Nephron (organoid): Measurements from ENCODE around the gene DEFB132.

Source experiments
- H3K27ac Mint-ChIP-seq, 3 experiments: 2 replicates each; pipeline ENCODE4 v1.8.0; 2020; ENCODE audit warnings: mixed read lengths in 3 of 3, mild to moderate bottlenecking in 2 of 3, moderate library complexity in 1 of 3
- H3K27me3 Mint-ChIP-seq: 2 replicates; pipeline ENCODE4 v1.8.0; 2021; ENCODE audit warnings: low read depth, mild to moderate bottlenecking, moderate library complexity, mixed read lengths
- H3K36me3 Mint-ChIP-seq: 2 replicates; pipeline ENCODE4 v1.8.0; 2020; ENCODE audit warnings: low read depth, mixed read lengths
- H3K4me1 Mint-ChIP-seq: 2 replicates; pipeline ENCODE4 v1.8.0; 2020; ENCODE audit warnings: mixed read lengths
- H3K4me3 Mint-ChIP-seq, 3 experiments: 2 replicates each; pipeline ENCODE4 v1.8.0; 2020; ENCODE audit warnings: mild to moderate bottlenecking in 3 of 3, mixed read lengths in 3 of 3, moderate library complexity in 2 of 3
- H3K9me3 Mint-ChIP-seq: 2 replicates; pipeline ENCODE4 v1.8.0; 2020; ENCODE audit warnings: mixed read lengths
- TF ChIP-seq, protein P1 (sequence below), 3 experiments: fragments of 200-600 bp; sonication (generic); IDR thresholded peaks; one replicate each; pipeline ENCODE4 v1.5.0; 2021; ENCODE audit warnings: antibody characterized with exemption in 3 of 3; ENCODE audit not compliant: unreplicated experiment in 3 of 3

DEFB132 gene

DNA sequence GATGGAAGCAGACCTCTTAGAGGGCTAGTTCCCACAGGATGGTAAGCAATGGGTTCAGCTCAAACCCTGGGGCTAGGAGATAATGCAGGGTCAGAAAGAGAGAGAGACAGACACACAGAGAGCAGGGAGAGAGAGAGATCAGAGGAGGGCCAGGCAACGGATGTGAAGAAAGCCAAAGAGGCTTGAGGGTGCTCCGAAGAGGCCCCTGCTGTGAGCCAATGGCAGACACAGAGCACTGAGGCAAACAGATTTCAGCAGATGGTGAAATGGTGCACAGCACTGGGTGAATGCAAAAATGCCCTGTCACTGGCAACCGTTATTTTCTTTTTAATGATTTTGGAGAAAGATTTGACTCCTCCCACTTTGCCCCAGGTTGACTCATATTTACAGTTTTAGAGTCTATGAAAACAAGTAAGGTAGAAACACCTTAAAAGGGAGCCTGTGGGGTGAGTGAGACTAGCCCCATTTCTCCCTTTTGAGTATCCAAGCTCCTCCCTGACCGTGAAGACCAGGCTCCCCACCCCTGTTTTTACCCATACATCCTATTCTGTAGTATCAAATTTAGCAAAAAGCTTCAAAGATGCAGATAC lies 840 bp downstream of the DEFB132 start:
- H3K4me1 Mint-ChIP-seq: no peaks in the 10 kb centered on the region
- H3K27me3 Mint-ChIP-seq: peaks cover 16% of the 10 kb centered on the region
- H3K4me3 Mint-ChIP-seq: no peak overlapping the region
- H3K9me3 Mint-ChIP-seq: no peaks in the 10 kb centered on the region
- TF ChIP-seq, protein P1, sequence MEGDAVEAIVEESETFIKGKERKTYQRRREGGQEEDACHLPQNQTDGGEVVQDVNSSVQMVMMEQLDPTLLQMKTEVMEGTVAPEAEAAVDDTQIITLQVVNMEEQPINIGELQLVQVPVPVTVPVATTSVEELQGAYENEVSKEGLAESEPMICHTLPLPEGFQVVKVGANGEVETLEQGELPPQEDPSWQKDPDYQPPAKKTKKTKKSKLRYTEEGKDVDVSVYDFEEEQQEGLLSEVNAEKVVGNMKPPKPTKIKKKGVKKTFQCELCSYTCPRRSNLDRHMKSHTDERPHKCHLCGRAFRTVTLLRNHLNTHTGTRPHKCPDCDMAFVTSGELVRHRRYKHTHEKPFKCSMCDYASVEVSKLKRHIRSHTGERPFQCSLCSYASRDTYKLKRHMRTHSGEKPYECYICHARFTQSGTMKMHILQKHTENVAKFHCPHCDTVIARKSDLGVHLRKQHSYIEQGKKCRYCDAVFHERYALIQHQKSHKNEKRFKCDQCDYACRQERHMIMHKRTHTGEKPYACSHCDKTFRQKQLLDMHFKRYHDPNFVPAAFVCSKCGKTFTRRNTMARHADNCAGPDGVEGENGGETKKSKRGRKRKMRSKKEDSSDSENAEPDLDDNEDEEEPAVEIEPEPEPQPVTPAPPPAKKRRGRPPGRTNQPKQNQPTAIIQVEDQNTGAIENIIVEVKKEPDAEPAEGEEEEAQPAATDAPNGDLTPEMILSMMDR (IDR thresholded peaks at IDR 0.05; ENCODE audit: unreplicated experiment in 3 of 3): no peak
- no peaks in the 10 kb centered on the region for H3K36me3 Mint-ChIP-seq
- H3K27ac Mint-ChIP-seq: no peak overlapping the region

DNA sequence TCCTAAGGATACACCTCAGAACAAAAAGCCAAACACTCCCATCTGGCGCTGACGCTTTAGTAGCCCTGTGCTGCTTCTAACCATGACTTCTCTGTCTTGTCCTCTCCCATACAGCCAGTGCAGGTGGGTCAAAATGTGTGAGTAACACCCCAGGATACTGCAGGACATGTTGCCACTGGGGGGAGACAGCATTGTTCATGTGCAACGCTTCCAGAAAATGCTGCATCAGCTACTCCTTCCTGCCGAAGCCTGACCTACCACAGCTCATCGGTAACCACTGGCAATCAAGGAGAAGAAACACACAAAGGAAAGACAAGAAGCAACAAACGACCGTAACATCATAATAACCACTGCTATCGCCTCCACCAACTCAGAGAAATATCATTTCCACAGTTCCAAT lies 1.4 kb downstream of the DEFB132 start:
- H3K27me3 Mint-ChIP-seq: peaks cover 16% of the 10 kb centered on the region
- H3K4me1 Mint-ChIP-seq: no peaks in the 10 kb centered on the region
- no peak overlapping the region for H3K27ac Mint-ChIP-seq
- no peaks in the 10 kb centered on the region for H3K36me3 Mint-ChIP-seq
- no peak overlapping the region for H3K4me3 Mint-ChIP-seq
- TF ChIP-seq, protein P1 (IDR thresholded peaks at IDR 0.05; ENCODE audit: unreplicated experiment in 3 of 3): no peak
- H3K9me3 Mint-ChIP-seq: no peaks in the 10 kb centered on the region

- TF ChIP-seq, protein P1 (IDR thresholded peaks at IDR 0.05; ENCODE audit: unreplicated experiment in 3 of 3): no peak
- Mint-ChIP-seq H3K27me3 (peaks cover 9% of the 10 kb centered on the region), H3K27ac (no peak overlapping the region), H3K9me3 (no peaks in the 10 kb centered on the region), H3K4me3 (no peak overlapping the region), H3K36me3 (no peaks in the 10 kb centered on the region), H3K4me1 (no peaks in the 10 kb centered on the region)
These were observed 2.5 kb downstream of the DEFB132 start for GRCh38 chr20:259981-260380.

DNA sequence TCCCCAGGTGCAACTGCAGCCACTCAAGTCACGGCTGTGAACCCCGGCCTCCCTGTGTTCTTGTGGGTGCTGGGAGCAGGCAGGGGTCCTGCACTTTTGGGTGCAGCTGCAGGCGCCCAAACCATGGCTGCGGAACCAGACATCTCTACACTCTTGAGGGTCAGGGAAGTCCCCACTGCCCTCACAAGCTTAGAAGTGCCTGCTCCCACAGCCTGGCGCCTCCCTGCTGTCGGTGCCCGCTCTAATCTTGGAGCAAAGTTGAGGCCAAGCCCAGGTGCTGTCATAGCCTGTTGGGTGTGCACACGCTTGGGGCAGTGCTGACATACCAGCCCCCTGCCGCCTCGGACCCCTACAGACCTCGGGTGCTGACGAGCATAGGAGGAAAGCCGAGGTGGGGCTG lies 6.2 kb downstream of the DEFB132 start:
- H3K36me3 Mint-ChIP-seq: no peaks in the 10 kb centered on the region
- H3K4me3 Mint-ChIP-seq: no peak overlapping the region
- H3K9me3 Mint-ChIP-seq: no peaks in the 10 kb centered on the region
- no peak overlapping the region for H3K27ac Mint-ChIP-seq
- TF ChIP-seq, protein P1 (IDR thresholded peaks at IDR 0.05; ENCODE audit: unreplicated experiment in 3 of 3): no peak
- peaks cover 9% of the 10 kb centered on the region for H3K27me3 Mint-ChIP-seq
- peaks cover 9% of the 10 kb centered on the region for H3K4me1 Mint-ChIP-seq

DNA sequence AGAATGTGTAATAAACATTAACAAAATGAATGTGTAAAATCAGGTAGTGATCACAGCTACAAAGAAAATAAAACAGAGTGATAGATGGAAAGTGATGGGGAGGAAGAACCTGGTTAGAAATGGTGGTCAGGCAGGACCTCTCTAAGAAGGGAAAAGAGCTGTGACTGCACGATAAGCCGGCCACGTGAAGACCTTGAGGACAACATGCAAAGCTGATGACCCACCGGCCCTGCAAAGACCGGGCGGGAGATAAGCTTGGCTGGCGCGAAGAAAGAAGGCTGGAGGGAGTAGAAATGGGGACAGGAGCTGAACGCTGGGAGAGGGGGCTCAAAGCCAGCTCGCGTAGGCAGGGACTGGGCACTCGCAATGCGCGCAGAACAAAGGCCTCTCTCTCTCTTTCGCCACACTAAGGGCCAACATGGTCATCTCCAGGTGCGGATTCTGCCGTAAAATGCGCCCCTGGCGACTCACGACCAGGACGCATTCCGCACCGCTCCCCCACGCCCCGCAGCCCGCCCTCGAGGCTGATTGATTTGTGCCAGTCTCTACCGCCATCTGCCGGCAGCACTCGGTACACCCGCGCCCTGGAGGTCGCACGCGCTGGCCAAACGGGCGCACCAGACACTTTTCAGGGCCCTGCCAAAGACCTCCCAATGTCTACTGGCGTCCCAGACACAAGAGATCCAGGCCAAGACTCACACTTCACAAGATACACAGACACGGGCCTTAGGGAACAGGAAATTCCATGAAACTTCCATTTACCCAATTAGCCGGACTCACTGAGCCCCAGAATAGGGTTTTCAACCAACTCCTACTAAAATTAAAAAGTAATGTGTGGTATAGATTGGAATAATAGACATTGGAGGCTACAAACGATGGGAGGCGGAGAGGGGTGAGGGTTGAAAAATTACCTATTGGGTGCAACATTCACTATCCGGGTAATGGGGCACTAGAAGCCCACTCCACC lies 9.4 kb downstream of the DEFB132 start:
- H3K27me3 Mint-ChIP-seq: peaks cover 7% of the 10 kb centered on the region
- H3K4me3 Mint-ChIP-seq: peak overlapping the region; percentile 74 to 82 (median 77)
- H3K36me3 Mint-ChIP-seq: peaks cover 17% of the 10 kb centered on the region
- TF ChIP-seq, protein P1 (IDR thresholded peaks at IDR 0.05; ENCODE audit: unreplicated experiment in 3 of 3): peak; percentile 97 to 98 (median 97)
- H3K4me1 Mint-ChIP-seq: peaks cover 9% of the 10 kb centered on the region
- no peaks in the 10 kb centered on the region for H3K9me3 Mint-ChIP-seq
- peak overlapping the region; percentile 21 to 78 (median 23) for H3K27ac Mint-ChIP-seq
